ENCODE results near the gene KMT5B.

KMT5B gene

GRCh38 chr11:68116974-68117373, 96.1 kb downstream of the KMT5B start:
- DNase-seq, result no peak

GRCh38 chr11:68116126-68116525, 97.0 kb downstream of the KMT5B start:
- DNase-seq, result no peak

- DNase-seq, result peak; percentile 92
Measured at GRCh38 chr11:68115285-68115684, 97.8 kb downstream of the KMT5B start.

- no peak for DNase-seq
Measured at GRCh38 chr11:68113986-68114385, 99.1 kb downstream of the KMT5B start.

- DNase-seq, result no peak
Measured at GRCh38 chr11:68107689-68108088, 105.4 kb downstream of the KMT5B start.

GRCh38 chr11:68106165-68106940, 106.7 kb downstream of the KMT5B start:
- no peak for DNase-seq

Data from OCI-M1 (cell line).